NCI-H2196 treated with DMSO at 0.1 percent for 48 hours (cell line): ENCODE data around the gene ECT2.
"Not testable (repeated sequence)": the region's sequence is repeated elsewhere in the genome, so short reads cannot be mapped to it uniquely, and the experiment has no call there.

Experiments used
- DNase-seq: peaks from one replicate; lab custom pipeline; 2025; ENCODE audit not compliant: unreplicated experiment; lab: John Stamatoyannopoulos, UW

ECT2 gene

GRCh38 chr3:172856795-172857742, 106.5 kb downstream of the ECT2 start:
- DNase-seq: no peak

DNA sequence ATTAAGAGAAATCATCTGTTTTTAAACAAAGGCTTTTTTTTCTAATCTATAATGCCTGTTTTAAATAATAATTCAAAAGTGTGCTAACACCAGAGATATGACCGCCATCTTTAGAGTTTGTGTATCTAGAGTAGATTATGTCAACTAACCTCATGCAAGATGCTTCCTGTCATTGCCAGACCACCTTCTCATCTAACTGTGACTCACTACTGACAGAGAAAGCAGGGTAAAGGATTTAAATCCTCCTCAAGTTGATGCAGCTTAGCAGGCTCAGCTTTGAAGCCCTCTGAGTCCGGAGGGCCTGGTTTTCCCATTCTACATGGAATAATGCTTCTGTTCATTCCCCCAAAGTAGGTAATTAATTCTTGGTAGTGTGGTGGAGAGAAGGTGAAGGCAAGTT, 108.5 kb downstream of the ECT2 start:
- no peak for DNase-seq

DNA sequence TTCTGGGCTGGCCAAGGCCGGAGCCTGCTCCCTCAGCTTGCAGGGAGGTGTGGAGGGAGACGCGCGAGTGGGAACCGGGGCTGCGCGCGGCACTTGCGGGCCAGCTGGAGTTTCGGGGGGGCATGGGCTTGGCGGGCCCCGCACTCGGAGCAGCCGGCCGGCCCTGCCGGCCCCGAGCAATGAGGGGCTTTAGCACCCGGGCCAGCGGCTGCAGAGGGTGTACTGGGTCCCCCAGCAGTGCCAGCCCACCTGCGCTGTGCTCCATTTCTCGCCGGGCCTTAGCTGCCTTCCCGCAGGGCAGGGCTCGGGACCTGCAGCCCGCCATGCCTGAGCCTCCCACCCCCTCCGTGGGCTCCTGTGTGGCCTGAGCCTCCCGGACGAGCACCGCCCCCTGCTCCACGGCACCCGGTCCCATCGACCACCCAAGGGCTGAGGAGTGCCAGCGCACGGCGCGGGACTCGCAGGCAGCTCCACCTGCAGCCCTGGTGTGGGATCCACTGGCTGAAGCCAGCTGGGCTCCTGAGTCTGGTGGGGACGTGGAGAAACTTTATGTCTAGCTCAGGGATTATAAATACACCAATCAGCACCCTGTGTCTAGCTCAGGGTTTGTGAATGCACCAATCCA, 116.3 kb downstream of the ECT2 start:
- DNase-seq: not testable (repeated sequence)

DNA sequence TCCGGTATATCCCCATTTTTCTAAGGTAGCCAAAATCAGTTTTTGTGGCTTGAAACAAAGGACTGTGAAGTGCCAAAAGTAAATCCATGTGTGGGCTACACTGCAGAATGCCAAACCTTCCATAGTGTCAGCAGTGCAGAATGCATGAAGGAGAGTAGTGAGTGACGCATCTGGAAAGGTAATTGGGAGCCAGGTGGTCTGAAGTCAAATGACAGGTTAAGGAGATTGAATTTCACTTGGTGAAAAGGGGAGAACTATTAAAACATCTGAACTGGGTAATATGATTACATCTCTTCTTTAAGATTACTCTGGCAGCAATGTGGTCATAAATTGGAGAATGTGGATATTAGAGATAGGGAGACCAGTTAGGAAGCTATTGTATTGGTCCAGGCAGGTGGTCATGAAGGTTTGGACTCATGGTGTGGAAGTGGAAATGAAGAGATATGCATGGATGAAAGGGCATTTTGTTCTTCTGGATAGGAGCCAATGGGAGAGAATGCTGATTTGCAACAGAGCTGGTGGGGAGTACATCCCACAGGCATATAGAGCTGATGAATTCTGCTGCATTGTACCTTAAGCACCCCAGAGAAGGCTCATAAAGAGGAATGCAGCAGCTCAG, 118.2 kb downstream of the ECT2 start:
- DNase-seq: peak; percentile 83

- peak; percentile 81 for DNase-seq
These were observed 118.8 kb downstream of the ECT2 start for GRCh38 chr3:172869368-172869771.

- DNase-seq: no peak
These were observed 119.4 kb downstream of the ECT2 start for GRCh38 chr3:172869784-172870518.
